NCI-H1092 (cell line): ENCODE data around the gene ZNF500.
"Not testable (repeated sequence)": the region's sequence is repeated elsewhere in the genome, so short reads cannot be mapped to it uniquely, and the experiment has no call there.

ENCODE experiments used
- DNase-seq: peaks from one replicate; lab custom pipeline; 2025; lab: John Stamatoyannopoulos, UW

The ZNF500 gene

DNA sequence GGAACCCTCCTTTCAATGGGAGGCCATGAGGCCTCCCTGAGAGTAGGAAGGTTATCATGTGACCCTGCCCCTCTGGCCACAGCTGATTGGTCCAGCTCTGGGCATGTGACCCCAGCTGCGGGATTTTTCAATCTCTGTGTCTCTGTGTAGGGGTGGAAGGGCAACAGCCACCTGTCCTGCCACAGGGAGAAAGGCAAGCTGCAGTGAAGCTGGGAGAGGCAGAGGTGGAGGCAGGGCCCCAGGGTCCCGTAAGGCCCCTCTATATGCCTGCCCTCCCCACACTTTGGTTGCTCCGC is 21.7 kb downstream of the ZNF500 start:
- no peak for DNase-seq

GRCh38 chr16:4744555-4745273 is 22.2 kb downstream of the ZNF500 start:
- DNase-seq = no peak

DNA sequence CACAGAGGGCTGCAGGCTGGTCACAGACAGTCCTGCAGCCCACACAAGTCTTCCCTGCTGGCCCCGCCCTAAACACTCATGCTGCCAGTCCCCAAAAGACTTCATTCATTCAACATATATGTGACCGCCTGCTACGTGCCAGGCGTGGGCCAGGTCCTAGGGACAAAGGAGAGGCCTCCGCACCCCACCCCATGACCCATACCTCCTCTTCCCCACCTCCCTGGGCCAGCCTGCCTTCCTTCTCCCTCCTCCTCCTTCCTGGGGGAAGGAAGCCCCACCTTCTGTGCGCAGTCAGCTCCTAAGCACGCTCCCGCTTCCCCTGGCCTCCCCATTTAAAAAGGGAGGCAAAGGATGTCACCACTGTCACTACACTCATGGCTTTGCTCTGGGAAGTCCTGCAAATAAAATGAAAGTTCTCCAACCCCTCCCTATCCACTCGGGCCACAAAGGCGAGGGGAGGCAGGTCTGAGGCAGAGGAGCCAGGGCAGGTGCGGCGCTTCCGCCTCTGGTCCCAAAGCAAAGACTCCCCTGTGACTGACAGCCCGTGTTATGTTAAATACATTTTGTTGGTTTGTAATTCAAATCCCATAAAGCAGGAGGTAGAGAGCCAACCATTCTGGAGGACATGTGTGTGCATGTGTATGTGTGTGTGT is 23.6 kb downstream of the ZNF500 start:
- DNase-seq = no peak

DNA sequence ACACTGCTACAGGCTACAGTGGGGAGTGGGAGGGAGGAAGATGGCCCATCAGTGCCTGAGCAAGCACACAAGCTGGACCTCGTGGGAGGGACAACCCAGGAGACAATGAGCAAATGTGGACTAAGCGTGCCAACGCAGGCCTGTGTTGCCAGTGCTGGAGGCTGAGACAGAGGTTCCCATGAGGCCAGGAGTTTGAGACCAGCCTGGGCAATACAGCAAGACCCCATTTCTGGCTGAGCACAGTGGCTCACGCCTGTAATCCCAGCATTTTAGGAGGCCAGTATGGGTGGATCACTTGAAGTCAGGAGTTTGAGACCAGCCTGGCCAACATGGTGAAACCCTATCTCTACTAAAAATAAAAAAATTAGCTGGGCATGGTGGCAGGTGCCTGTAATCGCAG is 28.6 kb downstream of the ZNF500 start:
- not testable (repeated sequence) for DNase-seq

GRCh38 chr16:4737545-4737944 is 29.4 kb downstream of the ZNF500 start:
- DNase-seq = no peak

DNA sequence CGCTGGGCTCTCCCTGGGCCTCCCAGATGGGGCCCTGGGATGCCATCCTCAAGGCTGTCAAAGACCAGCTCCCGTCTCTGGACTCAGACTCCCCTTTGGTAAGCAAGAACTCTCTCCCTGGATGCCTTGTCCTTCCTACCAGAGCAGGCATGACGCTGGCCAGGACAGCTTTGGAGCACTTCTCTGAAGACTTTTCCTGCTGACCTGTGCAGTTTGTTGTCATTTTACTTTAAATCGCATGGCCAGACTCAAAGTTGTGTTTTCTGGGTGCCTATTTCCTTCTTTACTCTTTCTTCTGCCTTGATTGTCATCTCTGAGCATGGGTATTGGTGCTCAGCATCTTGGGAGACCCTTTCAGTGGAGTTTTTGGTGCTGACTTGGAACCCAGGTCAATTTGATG is 30.4 kb downstream of the ZNF500 start:
- no peak for DNase-seq

GRCh38 chr16:4734730-4735535 is 32.0 kb downstream of the ZNF500 start:
- peak; percentile 67 for DNase-seq

DNA sequence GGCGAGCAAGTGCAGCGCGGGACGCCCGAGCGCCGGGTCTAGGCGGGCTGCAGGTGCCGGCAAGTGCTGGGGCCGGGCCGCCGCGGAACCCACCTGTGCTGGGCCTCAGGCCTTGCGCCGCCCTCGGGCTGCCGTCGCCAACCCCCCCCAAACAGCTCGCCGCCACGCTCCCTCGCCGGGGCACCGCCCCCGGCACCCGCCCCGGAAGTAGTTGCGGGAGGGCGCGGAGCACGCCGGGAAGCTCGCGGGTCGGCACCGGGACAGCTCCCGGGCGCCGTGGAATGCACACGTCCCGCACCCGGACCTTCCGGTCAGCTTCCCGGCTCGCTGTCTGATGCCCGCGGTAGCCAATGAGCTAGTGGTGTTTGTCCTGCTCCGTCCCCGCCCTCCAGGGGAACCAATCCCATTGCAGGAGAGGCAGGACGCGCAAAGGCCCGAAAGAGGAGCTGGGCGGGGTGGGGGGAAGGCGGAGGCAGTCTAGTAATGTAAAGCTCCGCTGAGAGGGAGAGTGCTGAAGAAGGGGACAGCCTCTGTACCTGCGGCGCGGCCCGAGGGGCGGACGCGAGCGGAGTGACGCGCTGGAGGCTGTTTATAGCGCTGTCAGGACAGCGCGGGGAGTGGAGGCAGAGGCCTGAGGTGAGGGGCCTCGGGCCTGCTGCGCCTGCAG is 32.8 kb downstream of the ZNF500 start, which contains the start of the genes ANKS3 and DNAAF8:
ANKS3 (minus strand) TSS at position 209 of the 667 bp plus-strand sequence. CDS start 4,122 bp downstream, outside the sequence.
DNAAF8 (plus strand) TSS at position 475 of the 667 bp plus-strand sequence. CDS start 1,978 bp downstream, outside the sequence.
- peak; percentile 81 for DNase-seq

DNA sequence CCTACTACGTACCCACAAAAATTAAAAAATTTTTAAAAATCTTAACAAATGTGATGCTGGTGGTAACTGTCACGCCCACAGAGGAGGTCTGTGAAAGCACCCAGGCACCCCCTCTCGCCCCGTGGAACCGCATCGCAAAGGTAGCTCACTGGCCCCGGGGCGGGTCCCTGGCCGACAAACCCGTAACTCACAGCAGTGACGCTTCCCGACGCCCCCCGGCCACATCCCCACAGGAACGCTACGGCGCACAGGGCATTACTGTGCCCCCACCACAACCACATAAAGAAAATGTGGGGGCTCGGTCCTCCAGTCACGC is 33.3 kb downstream of the ZNF500 start:
- no peak for DNase-seq

DNA sequence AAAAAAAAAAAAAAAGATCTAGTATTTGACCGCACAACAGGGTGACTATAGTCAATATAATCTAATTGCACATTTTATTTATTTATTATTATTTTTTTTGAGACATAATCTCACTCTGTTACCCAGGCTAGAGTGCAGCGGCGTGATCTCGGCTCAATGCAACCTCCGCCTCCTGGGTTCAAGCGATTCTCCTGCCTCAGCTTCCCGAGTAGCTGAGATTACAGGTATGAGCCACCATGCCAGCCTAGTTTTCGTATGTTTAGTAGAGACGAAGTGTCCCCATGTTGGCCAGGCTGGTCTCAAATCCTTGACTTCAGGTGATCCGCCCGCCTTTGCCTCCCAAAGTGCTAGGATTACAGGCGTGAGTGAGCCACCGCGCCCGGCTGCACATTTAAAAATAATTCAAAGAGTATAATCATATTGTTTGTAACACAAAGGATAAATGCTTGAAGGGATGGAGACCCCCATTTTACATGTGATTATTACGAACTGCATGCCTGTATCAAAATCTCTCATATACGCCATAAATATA is 33.7 kb downstream of the ZNF500 start:
- no peak for DNase-seq

DNA sequence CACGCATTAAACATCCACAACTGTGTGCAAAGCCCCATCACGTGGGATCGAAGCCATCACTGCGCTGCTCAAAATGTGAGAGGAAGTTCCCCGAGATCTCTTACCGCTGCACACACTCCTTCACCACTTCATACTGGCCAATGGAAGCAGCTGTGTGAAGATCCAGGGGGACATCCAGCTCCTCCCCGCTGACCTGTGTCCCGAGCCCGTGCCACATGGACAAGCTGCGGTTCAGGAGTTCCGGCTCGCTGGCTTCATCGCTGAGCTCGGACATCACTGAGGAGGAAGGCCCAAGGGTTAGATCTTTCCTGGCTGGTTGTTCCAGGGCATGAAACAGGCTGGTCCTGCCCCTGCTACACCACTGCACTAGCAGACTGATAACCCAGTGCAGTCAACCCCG is 37.1 kb downstream of the ZNF500 start:
- DNase-seq = no peak

GRCh38 chr16:4728676-4729075 is 38.3 kb downstream of the ZNF500 start:
- DNase-seq = no peak

GRCh38 chr16:4726616-4727015 is 40.3 kb downstream of the ZNF500 start:
- DNase-seq = no peak

DNA sequence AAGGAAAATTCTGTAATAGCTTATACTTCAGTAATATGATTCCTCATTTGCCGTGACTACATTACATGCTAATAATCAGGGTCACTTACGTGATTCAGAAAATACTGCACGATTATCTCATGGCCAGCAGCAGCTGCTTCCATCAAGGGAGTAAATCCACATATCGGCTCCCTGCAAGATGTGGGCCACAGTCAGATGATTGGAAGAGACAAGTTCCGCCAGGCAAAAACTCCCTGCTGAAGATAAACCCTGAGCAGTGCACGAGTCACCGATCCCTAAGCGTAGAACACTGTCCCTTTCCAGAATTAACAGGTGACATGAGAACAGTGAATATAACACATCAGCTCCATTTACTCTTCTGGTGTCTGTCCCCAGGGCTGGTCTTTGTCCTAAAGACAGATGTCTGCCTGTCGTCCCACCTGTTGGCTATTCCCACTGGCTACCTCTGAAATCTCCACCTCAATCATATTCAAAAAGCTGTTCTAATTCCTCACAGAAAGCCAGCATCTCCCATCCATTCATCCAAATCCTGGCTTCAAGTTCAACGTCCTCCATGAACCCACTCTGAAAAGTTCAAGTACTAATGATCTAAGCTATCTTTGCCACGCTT is 42.2 kb downstream of the ZNF500 start:
- DNase-seq = no peak

- no peak for DNase-seq
These were observed 43.7 kb downstream of the ZNF500 start for GRCh38 chr16:4723071-4723767.

DNA sequence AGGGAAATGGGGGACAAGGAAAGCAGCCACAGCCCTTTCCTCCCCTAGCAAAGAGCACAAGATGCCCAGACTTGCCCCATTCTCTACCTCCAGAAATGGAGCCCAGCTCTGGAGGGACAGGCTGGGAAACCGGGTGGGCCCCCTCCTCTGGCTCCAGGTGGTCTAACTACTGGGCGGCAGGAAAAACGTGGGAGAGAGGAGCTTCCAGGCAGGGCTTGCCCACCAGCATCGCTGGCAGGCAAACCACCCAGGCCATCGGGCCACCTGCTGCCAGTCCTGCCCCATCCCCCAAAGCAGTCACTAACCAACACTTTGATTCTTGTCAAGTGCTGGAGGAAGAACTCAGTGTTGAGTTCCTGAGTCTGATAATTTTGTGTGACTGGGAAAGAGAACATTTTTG is 48.5 kb downstream of the ZNF500 start:
- DNase-seq = no peak

GRCh38 chr16:4714996-4715395 is 52.0 kb downstream of the ZNF500 start:
- DNase-seq = no peak

DNA sequence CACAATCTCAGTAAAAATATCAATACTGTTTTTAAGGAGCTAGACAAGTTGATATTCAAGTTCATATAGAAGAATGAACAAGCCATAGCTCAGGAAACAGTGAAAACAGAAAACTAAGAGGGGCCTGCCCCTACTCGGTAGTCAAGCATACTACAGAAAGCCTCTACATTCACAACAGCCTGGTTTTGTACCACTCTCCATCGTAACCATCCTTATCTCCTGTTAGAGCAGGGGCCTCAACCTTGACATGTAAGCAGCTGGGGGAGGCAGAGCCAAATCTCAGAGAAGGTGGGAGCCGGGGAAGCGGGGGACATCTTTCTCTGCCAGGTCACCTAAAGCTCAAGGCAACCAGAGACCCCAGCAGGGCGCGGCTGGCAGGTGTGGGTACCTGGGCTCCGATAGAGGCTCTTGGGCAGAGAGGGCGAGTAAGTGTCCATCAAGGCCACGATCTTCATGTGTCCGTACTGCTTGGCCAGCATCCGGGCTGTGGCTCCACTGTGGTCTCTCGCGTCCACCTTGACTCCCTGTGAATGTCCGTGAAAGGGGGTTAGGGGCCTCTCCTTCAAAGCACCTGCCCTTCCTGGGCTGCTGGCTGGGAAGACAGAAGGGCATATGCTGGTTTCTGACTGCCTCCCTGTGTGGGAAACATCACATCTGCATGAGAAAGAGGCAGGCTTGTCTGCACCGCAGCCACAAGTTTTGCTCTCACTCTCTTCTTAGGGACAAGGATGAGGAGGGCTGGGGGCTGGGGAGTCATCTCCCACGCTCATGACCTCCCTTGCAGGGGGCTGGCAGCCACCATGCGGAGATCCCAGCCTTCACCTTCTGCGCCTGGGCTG is 53.1 kb downstream of the ZNF500 start:
- DNase-seq = no peak

- DNase-seq = no peak
These were observed 57.5 kb downstream of the ZNF500 start for GRCh38 chr16:4709481-4709880.

- no peak for DNase-seq
These were observed 60.1 kb downstream of the ZNF500 start for GRCh38 chr16:4706871-4707270.
